OCI-LY1 (cell line): ENCODE data around the gene KSR1.

Experiments used
- CTCF ChIP-seq: fragments of 200-600 bp; sonication (generic), shearing (Covaris generic); IDR thresholded peaks from 2 replicates; pipeline ENCODE4 v1.5.1; 2017; ENCODE audit warnings: mild to moderate bottlenecking, antibody characterized with exemption, low read length, moderate library complexity, mixed read lengths
- EZH2 ChIP-seq: fragments of 200-600 bp; sonication (generic), shearing (Covaris generic); IDR thresholded peaks from 2 replicates; pipeline ENCODE4 v1.8.0; 2017; ENCODE audit warnings: borderline replicate concordance, mixed run types, mild to moderate bottlenecking, antibody characterized with exemption, low read length, moderate library complexity, mixed read lengths

GRCh38 chr17:27608328-27609230 is 152.3 kb downstream of the KSR1 start:
- TF ChIP-seq CTCF, result no peak
- no peak for TF ChIP-seq EZH2
